Measurements from ENCODE around the gene RRAGC.

- TF ChIP-seq CTCF (IDR thresholded peaks at IDR 0.05) (no peak), EZH2 (IDR thresholded peaks at IDR 0.05) (no peak), EZH2phosphoT487 (IDR thresholded peaks at IDR 0.05) (no peak)
Measured at GRCh38 chr1:38789498-38790169, 69.9 kb downstream of the RRAGC start.
